SK-N-SH (cell line): Measurements from ENCODE around the gene ZNF334. TPM values are rescaled to one million over a fixed set of nuclear protein-coding genes. Genes with fewer than 3 reads are reported as not detected.

Experiments
- CTCF ChIA-PET: fragments of 300-600, 350-600 bp; formaldehyde crosslinking; extraction: SDS; loops from one replicate; lab custom pipeline; 2021; lab: Yijun Ruan, JAX
- POLR2A ChIA-PET: fragments of 350-600 bp; sonication (Branson Sonifier 250); formaldehyde crosslinking; extraction: SDS; loops from one replicate; lab custom pipeline; 2020; ENCODE audit warnings: antibody characterized with exemption, inconsistent platforms; lab: Yijun Ruan, JAX
- DNase-seq: peaks from one replicate; pipeline ENCODE4 v3.0.0; 2012
- H2AFZ ChIP-seq: fragments of 200-600 bp; sonication (generic); 2 replicates; pipeline ENCODE4 v1.8.1; 2016; ENCODE audit warnings: antibody characterized with exemption, mild to moderate bottlenecking, low read depth
- H3F3A ChIP-seq: fragments of 200-600 bp; sonication (generic); replicated peaks from 2 replicates; pipeline ENCODE3; 2016; ENCODE audit warnings: antibody characterized with exemption, mild to moderate bottlenecking; ENCODE audit not compliant: insufficient read depth
- H3K27ac ChIP-seq, 2 experiments: fragments of 200-500 bp in 1 of 2; fragments of 200-600 bp in 1 of 2; sonication (Bioruptor generic) in 1 of 2; sonication (generic), shearing (Covaris generic) in 1 of 2; 2 replicates each; pipeline versions ENCODE4 v1.5.1 to v1.6.1; 2014 to 2016; ENCODE audit warnings: low read depth in 2 of 2, inconsistent platforms in 1 of 2, low read length in 1 of 2, mild to moderate bottlenecking in 1 of 2, mixed read lengths in 1 of 2
- H3K27me3 ChIP-seq: fragments of 200-600 bp; sonication (generic), shearing (Covaris generic); 2 replicates; pipeline ENCODE4 v1.6.1; 2016; ENCODE audit warnings: mixed run types; ENCODE audit not compliant: insufficient read depth
- H3K36me3 ChIP-seq, 2 experiments: fragments of 200-500 bp in 1 of 2; fragments of 200-600 bp in 1 of 2; sonication (Bioruptor generic) in 1 of 2; sonication (generic) in 1 of 2; replicated peaks in 1 of 2; 2 replicates each; pipeline versions ENCODE3 to v1.5.1; 2014 to 2016; ENCODE audit warnings: low read length in 1 of 2, mild to moderate bottlenecking in 1 of 2; ENCODE audit not compliant: insufficient read depth in 2 of 2, control insufficient read depth in 1 of 2
- H3K4me1 ChIP-seq, 2 experiments: fragments of 200-500 bp in 1 of 2; fragments of 200-600 bp in 1 of 2; sonication (Bioruptor generic) in 1 of 2; sonication (generic), shearing (Covaris generic) in 1 of 2; 2 replicates each; pipeline versions ENCODE4 v1.5.1 to v1.6.1; 2014 to 2016; ENCODE audit warnings: low read depth in 1 of 2, low read length in 1 of 2, mixed run types in 1 of 2; ENCODE audit not compliant: insufficient read depth in 2 of 2, control insufficient read depth in 1 of 2
- H3K4me2 ChIP-seq: fragments of 200-600 bp; sonication (generic), shearing (Covaris generic); 2 replicates; pipeline ENCODE4 v1.6.1; 2017; ENCODE audit warnings: mixed run types
- H3K4me3 ChIP-seq, 2 experiments: fragments of 200-500 bp in 1 of 2; fragments of 200-600 bp in 1 of 2; sonication (Bioruptor generic) in 1 of 2; sonication (generic), shearing (Covaris generic) in 1 of 2; 2 replicates each; pipeline versions ENCODE4 v1.5.1 to v1.8.1; 2014 to 2016; ENCODE audit warnings: low read depth in 2 of 2, inconsistent platforms in 1 of 2, low read length in 1 of 2, mild to moderate bottlenecking in 1 of 2, mixed read lengths in 1 of 2, moderate library complexity in 1 of 2
- H3K79me2 ChIP-seq: fragments of 200-600 bp; sonication (generic); 2 replicates; pipeline ENCODE4 v1.8.1; 2017; ENCODE audit warnings: mild to moderate bottlenecking; ENCODE audit not compliant: insufficient read depth
- H3K9ac ChIP-seq: fragments of 200-600 bp; sonication (generic); 2 replicates; pipeline ENCODE4 v1.6.1; 2017; ENCODE audit warnings: mixed run types
- H3K9me2 ChIP-seq: fragments of 200-600 bp; sonication (generic); 2 replicates; pipeline ENCODE4 v1.6.1; 2017; ENCODE audit warnings: mixed run types
- H3K9me3 ChIP-seq: fragments of 200-600 bp; sonication (generic); 2 replicates; pipeline ENCODE4 v1.6.1; 2017; ENCODE audit warnings: mixed run types, mild to moderate bottlenecking, moderate library complexity
- H4K20me1 ChIP-seq: fragments of 200-600 bp; sonication (generic); 2 replicates; pipeline ENCODE4 v1.6.1; 2017; ENCODE audit warnings: mild to moderate bottlenecking, mixed run types; ENCODE audit not compliant: insufficient read depth
- ELF1 ChIP-seq: IDR thresholded peaks from 2 replicates; pipeline ENCODE4 v1.4.0; 2012
- EP300 ChIP-seq, 2 experiments: IDR thresholded peaks; 2 replicates each; pipeline versions ENCODE4 v1.4.0 to v1.6.1; 2012; ENCODE audit warnings: borderline replicate concordance in 1 of 2, low read depth in 1 of 2, low read length in 1 of 2
- EZH2phosphoT487 ChIP-seq: fragments of 200-600 bp; sonication (generic); IDR thresholded peaks from 2 replicates; pipeline ENCODE4 v1.6.1; 2017; ENCODE audit warnings: low read depth, mixed run types, mild to moderate bottlenecking, antibody characterized with exemption, moderate library complexity, borderline replicate concordance
- FOXJ3 ChIP-seq: sonication (generic); formaldehyde crosslinking; IDR thresholded peaks from 2 replicates; pipeline ENCODE4 v1.5.1; 2020; ENCODE audit warnings: mild to moderate bottlenecking, missing genetic modification reagents
- FOXM1 ChIP-seq: IDR thresholded peaks from 2 replicates; pipeline ENCODE4 v1.4.0; 2012; ENCODE audit warnings: low read depth, mild to moderate bottlenecking
- GABPA ChIP-seq: IDR thresholded peaks from 2 replicates; pipeline ENCODE4 v1.4.0; 2012; ENCODE audit warnings: low read depth, mild to moderate bottlenecking
- NRF1 ChIP-seq: IDR thresholded peaks from 2 replicates; pipeline ENCODE4 v1.6.1; 2012; ENCODE audit warnings: low read depth, mild to moderate bottlenecking, low read length
- POLR2AphosphoS5 ChIP-seq: IDR thresholded peaks from 2 replicates; pipeline ENCODE4 v1.6.1; 2012; ENCODE audit warnings: low read depth, low read length
- RAD21 ChIP-seq: IDR thresholded peaks from 2 replicates; pipeline ENCODE4 v1.6.1; 2012; ENCODE audit warnings: mild to moderate bottlenecking, low read length
- RFX5 ChIP-seq: IDR thresholded peaks from 2 replicates; pipeline ENCODE4 v1.6.1; 2012; ENCODE audit warnings: mild to moderate bottlenecking, improper control_type of control experiment, low read length
- RXRA ChIP-seq: IDR thresholded peaks from 2 replicates; pipeline ENCODE4 v1.4.0; 2012; ENCODE audit warnings: low read depth, mild to moderate bottlenecking, borderline replicate concordance
- TEAD4 ChIP-seq: IDR thresholded peaks from 2 replicates; pipeline ENCODE4 v1.4.0; 2012; ENCODE audit warnings: mild to moderate bottlenecking, borderline replicate concordance; ENCODE audit not compliant: insufficient read depth
- WGBS: methylation state at CpG from one replicate; pipeline ENCODE4 v1.1.6; 2017; ENCODE audit warnings: low lambda C conversion rate; 5-methylcytosine and 5-hydroxymethylcytosine counted together
- polyA plus RNA-seq, 3 experiments: library from polyadenylated mRNA; depleted of rRNA; stranded (reverse); fragments of >200 nt; gene quantifications; 2 replicates each; pipeline ENCODE4 v1.2.3, GENCODE V29; 2012
- TF ChIP-seq, protein P1 (sequence below): IDR thresholded peaks from 2 replicates; pipeline ENCODE4 v1.4.0; 2012; ENCODE audit warnings: low read depth
- TF ChIP-seq, protein P2 (sequence below): IDR thresholded peaks from 2 replicates; pipeline ENCODE4 v1.4.0; 2012; ENCODE audit warnings: low read depth, borderline replicate concordance
- TF ChIP-seq, protein P3 (sequence below): fragments of 200-600 bp; sonication (generic); IDR thresholded peaks from 2 replicates; pipeline ENCODE4 v1.6.1; 2017; ENCODE audit warnings: antibody characterized with exemption, mild to moderate bottlenecking, moderate library complexity
- TF ChIP-seq, protein P4 (sequence below): fragments of 150-350 bp; IDR thresholded peaks from 2 replicates; pipeline ENCODE4 v1.6.1; 2017; ENCODE audit warnings: antibody characterized with exemption, low read length, low read depth, borderline replicate concordance
- TF ChIP-seq, protein P5 (sequence below): IDR thresholded peaks from 2 replicates; pipeline ENCODE4; 2012
- TF ChIP-seq, protein P6 (sequence below): IDR thresholded peaks from 2 replicates; pipeline ENCODE4 v1.4.0; 2012; ENCODE audit warnings: low read depth, borderline replicate concordance

ZNF334 gene
- polyA plus RNA-seq, 1 of the 3 experiments (the other 2 are of a cell fraction), result 4.5 TPM

DNA sequence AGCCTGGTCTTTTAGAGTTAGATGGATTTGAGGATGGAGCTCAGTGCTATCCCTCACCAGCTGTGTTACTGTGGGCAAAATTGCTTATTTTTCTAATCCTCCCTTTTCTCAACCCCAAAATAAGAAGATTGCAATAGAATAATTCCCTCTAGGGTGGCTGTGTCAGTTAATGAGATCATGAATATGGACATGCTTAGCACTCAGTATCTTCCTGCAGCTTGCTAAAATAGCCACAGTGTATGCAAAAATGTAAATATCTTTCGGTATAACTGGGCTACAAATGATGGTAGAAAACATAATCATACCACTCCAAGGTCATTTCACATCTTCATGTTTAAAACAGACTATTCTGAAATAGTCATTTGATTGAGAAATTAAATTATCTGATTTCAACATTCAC is 35.7 kb downstream of the ZNF334 start:
- H3K9me2 ChIP-seq, result no peaks in the 10 kb centered on the region
- 20% methylated on average over 1 of the region's 1 CpG for WGBS
- H3K4me3 ChIP-seq, result no peak overlapping the region
- H3K27ac ChIP-seq, result no peak overlapping the region
- H4K20me1 ChIP-seq, result no peaks in the 10 kb centered on the region
- no peaks in the 10 kb centered on the region for H3K36me3 ChIP-seq
- H3K4me1 ChIP-seq, result no peaks in the 10 kb centered on the region
- H3K27me3 ChIP-seq, result no peaks in the 10 kb centered on the region
- H3K9ac ChIP-seq, result no peak overlapping the region
- no peaks in the 10 kb centered on the region for H3F3A ChIP-seq
- POLR2A ChIA-PET, result no interaction called here
- no peak for TF ChIP-seq RAD21
- TF ChIP-seq, protein P1, sequence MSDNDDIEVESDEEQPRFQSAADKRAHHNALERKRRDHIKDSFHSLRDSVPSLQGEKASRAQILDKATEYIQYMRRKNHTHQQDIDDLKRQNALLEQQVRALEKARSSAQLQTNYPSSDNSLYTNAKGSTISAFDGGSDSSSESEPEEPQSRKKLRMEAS, result no peak
- TF ChIP-seq FOXM1, result no peak
- no peak for TF ChIP-seq ELF1
- TF ChIP-seq, protein P2, sequence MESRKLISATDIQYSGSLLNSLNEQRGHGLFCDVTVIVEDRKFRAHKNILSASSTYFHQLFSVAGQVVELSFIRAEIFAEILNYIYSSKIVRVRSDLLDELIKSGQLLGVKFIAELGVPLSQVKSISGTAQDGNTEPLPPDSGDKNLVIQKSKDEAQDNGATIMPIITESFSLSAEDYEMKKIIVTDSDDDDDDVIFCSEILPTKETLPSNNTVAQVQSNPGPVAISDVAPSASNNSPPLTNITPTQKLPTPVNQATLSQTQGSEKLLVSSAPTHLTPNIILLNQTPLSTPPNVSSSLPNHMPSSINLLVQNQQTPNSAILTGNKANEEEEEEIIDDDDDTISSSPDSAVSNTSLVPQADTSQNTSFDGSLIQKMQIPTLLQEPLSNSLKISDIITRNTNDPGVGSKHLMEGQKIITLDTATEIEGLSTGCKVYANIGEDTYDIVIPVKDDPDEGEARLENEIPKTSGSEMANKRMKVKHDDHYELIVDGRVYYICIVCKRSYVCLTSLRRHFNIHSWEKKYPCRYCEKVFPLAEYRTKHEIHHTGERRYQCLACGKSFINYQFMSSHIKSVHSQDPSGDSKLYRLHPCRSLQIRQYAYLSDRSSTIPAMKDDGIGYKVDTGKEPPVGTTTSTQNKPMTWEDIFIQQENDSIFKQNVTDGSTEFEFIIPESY, result no peak
- no peak for TF ChIP-seq FOXJ3 (CRISPR knock-in tag)
- no peak for TF ChIP-seq TEAD4
- TF ChIP-seq, protein P3, sequence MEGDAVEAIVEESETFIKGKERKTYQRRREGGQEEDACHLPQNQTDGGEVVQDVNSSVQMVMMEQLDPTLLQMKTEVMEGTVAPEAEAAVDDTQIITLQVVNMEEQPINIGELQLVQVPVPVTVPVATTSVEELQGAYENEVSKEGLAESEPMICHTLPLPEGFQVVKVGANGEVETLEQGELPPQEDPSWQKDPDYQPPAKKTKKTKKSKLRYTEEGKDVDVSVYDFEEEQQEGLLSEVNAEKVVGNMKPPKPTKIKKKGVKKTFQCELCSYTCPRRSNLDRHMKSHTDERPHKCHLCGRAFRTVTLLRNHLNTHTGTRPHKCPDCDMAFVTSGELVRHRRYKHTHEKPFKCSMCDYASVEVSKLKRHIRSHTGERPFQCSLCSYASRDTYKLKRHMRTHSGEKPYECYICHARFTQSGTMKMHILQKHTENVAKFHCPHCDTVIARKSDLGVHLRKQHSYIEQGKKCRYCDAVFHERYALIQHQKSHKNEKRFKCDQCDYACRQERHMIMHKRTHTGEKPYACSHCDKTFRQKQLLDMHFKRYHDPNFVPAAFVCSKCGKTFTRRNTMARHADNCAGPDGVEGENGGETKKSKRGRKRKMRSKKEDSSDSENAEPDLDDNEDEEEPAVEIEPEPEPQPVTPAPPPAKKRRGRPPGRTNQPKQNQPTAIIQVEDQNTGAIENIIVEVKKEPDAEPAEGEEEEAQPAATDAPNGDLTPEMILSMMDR, result no peak
- no peak for TF ChIP-seq EZH2phosphoT487
- no peak for TF ChIP-seq EP300 (IDR thresholded peaks at IDR 0.05; ENCODE audit: borderline replicate concordance in 1 of 2, low read depth in 1 of 2, low read length in 1 of 2)
- no peak for TF ChIP-seq RFX5
- TF ChIP-seq RXRA, result no peak
- TF ChIP-seq, protein P4, sequence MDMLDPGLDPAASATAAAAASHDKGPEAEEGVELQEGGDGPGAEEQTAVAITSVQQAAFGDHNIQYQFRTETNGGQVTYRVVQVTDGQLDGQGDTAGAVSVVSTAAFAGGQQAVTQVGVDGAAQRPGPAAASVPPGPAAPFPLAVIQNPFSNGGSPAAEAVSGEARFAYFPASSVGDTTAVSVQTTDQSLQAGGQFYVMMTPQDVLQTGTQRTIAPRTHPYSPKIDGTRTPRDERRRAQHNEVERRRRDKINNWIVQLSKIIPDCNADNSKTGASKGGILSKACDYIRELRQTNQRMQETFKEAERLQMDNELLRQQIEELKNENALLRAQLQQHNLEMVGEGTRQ, result no peak
- TF ChIP-seq POLR2AphosphoS5, result no peak
- no peak for TF ChIP-seq GABPA
- TF ChIP-seq, protein P5, sequence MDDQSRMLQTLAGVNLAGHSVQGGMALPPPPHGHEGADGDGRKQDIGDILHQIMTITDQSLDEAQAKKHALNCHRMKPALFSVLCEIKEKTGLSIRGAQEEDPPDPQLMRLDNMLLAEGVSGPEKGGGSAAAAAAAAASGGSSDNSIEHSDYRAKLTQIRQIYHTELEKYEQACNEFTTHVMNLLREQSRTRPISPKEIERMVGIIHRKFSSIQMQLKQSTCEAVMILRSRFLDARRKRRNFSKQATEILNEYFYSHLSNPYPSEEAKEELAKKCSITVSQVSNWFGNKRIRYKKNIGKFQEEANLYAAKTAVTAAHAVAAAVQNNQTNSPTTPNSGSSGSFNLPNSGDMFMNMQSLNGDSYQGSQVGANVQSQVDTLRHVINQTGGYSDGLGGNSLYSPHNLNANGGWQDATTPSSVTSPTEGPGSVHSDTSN, result no peak
- TF ChIP-seq NRF1, result no peak
- TF ChIP-seq, protein P6, sequence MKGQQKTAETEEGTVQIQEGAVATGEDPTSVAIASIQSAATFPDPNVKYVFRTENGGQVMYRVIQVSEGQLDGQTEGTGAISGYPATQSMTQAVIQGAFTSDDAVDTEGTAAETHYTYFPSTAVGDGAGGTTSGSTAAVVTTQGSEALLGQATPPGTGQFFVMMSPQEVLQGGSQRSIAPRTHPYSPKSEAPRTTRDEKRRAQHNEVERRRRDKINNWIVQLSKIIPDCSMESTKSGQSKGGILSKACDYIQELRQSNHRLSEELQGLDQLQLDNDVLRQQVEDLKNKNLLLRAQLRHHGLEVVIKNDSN, result no peak
- no peak overlapping the region for H2AFZ ChIP-seq
- no peaks in the 10 kb centered on the region for H3K9me3 ChIP-seq
- CTCF ChIA-PET, result no interaction called here
- DNase-seq, result no peak
- no peak overlapping the region for H3K4me2 ChIP-seq
- H3K79me2 ChIP-seq, result no peaks in the 10 kb centered on the region
